Keratinocyte (primary cell): Measurements from ENCODE around the gene STEAP3. TPM values are rescaled to one million over a fixed set of nuclear protein-coding genes. Genes with fewer than 3 reads are reported as not detected.
A peak's percentile ranks its signal among the peaks of the same experiment; 100 is the strongest.

Experiments
- DNase-seq: peaks from one replicate; pipeline ENCODE4 v3.0.0-alpha.2; 2011; ENCODE audit warnings: low read depth, missing footprints, low spot score
- FAIRE-seq: peaks from 2 replicates; lab custom pipeline; 2011; peaks lifted over from hg19 to GRCh38; lab: Jason Lieb, UNC
- H2AFZ ChIP-seq: 2 replicates; pipeline ENCODE4 v1.6.0; 2012; ENCODE audit warnings: low read length, control low read depth, inconsistent platforms; ENCODE audit not compliant: control insufficient read depth
- H3K27ac ChIP-seq: 2 replicates; pipeline ENCODE4 v1.5.1; 2011; ENCODE audit warnings: low read length; ENCODE audit not compliant: control insufficient read depth, insufficient read depth
- H3K27me3 ChIP-seq: 3 replicates; pipeline ENCODE4 v1.6.0; 2011; ENCODE audit warnings: low read length; ENCODE audit not compliant: control insufficient read depth, insufficient read depth; ENCODE audit errors: extremely low read depth
- H3K36me3 ChIP-seq, 2 experiments: 2 replicates in 1 of 2; 3 replicates in 1 of 2; pipeline ENCODE4 v1.5.1; 2011; ENCODE audit warnings: low read length in 2 of 2, mild to moderate bottlenecking in 1 of 2; ENCODE audit not compliant: control insufficient read depth in 2 of 2, insufficient read depth in 2 of 2; ENCODE audit errors: extremely low read depth in 1 of 2
- H3K4me1 ChIP-seq: 3 replicates; pipeline ENCODE4 v1.5.1; 2011; ENCODE audit warnings: low read length; ENCODE audit not compliant: control insufficient read depth, insufficient read depth; ENCODE audit errors: extremely low read depth
- H3K4me2 ChIP-seq: 3 replicates; pipeline ENCODE4 v1.6.0; 2011; ENCODE audit warnings: low read depth, low read length; ENCODE audit not compliant: control insufficient read depth, insufficient read depth; ENCODE audit errors: extremely low read depth
- H3K4me3 ChIP-seq, 3 experiments: fragments of 200-600 bp in 1 of 3; sonication (generic) in 1 of 3; 2 replicates in 2 of 3; 3 replicates in 1 of 3; pipeline ENCODE4 v1.5.1; 2011 to 2016; ENCODE audit warnings: low read length in 3 of 3, mild to moderate bottlenecking in 3 of 3, control low read depth in 2 of 3, inconsistent platforms in 1 of 3, low read depth in 1 of 3, mixed read lengths in 1 of 3, mixed run types in 1 of 3, moderate library complexity in 1 of 3; ENCODE audit not compliant: control insufficient read depth in 2 of 3, insufficient read depth in 2 of 3; ENCODE audit errors: extremely low read depth in 1 of 3
- H3K79me2 ChIP-seq: 2 replicates; pipeline ENCODE4 v1.6.0; 2012; ENCODE audit warnings: low read length; ENCODE audit not compliant: control insufficient read depth, insufficient read depth
- H3K9ac ChIP-seq: 3 replicates; pipeline ENCODE4 v1.6.0; 2011; ENCODE audit warnings: low read length; ENCODE audit not compliant: control insufficient read depth, insufficient read depth; ENCODE audit errors: extremely low read depth
- H3K9me1 ChIP-seq: 3 replicates; pipeline ENCODE4 v1.6.0; 2011; ENCODE audit warnings: low read length; ENCODE audit not compliant: control insufficient read depth, insufficient read depth; ENCODE audit errors: extremely low read depth
- H3K9me3 ChIP-seq: 2 replicates; pipeline ENCODE4 v1.5.1; 2012; ENCODE audit warnings: low read depth, low read length; ENCODE audit not compliant: control insufficient read depth
- H4K20me1 ChIP-seq: 3 replicates; pipeline ENCODE4 v1.6.0; 2011; ENCODE audit warnings: low read length; ENCODE audit not compliant: control insufficient read depth, insufficient read depth; ENCODE audit errors: extremely low read depth
- CTCF ChIP-seq, 3 experiments: IDR thresholded peaks in 1 of 3; conservative IDR thresholded peaks in 1 of 3; optimal IDR thresholded peaks in 1 of 3; 2 replicates in 2 of 3; 3 replicates in 1 of 3; pipeline versions ENCODE3 to v1.5.1; 2011; ENCODE audit warnings: low read length in 3 of 3, mild to moderate bottlenecking in 3 of 3, moderate library complexity in 2 of 3, control low read depth in 1 of 3, inconsistent platforms in 1 of 3; ENCODE audit not compliant: insufficient read depth in 2 of 3; ENCODE audit errors: extremely low read depth in 1 of 3
- EZH2 ChIP-seq: IDR thresholded peaks from one replicate; pipeline ENCODE4 v1.6.1; 2012; ENCODE audit warnings: inconsistent platforms, mild to moderate bottlenecking, low read length, moderate library complexity
- dilution Hi-C: fragments of 300-500 bp; cut with MboI; formaldehyde crosslinking; loops from one replicate; pipeline ENCODE4 v1.7.0; 2020; ENCODE audit warnings: low sequenced_read_pairs; ENCODE audit not compliant: extremely low pct_ligation_motif_present
- polyA plus RNA-seq, 5 experiments: library from polyadenylated mRNA; depleted of rRNA in 3 of 5; stranded (reverse) in 3 of 5; stranded (forward) in 1 of 5; unstranded in 1 of 5; fragments of >200 nt; gene quantifications; 1 replicate in 1 of 5; 2 replicates in 3 of 5; 3 replicates in 1 of 5; pipeline versions ENCODE4 v1.2.1 to v1.2.3, GENCODE V29; 2011 to 2012; ENCODE audit warnings: missing spikeins in 2 of 5, low read depth in 1 of 5, low replicate concordance in 1 of 5

The STEAP3 gene
- polyA plus RNA-seq, 1 donor (not counting 4 experiments of a cell fraction or from before 2014, with no cell fraction given), result 19.9 TPM

- H3K9me1 ChIP-seq, result no peaks in the 10 kb centered on the region
- H3K9ac ChIP-seq, result no peak overlapping the region
- dilution Hi-C loops, result no loop called here
- H3K4me3 ChIP-seq, result no peak overlapping the region
- no peaks in the 10 kb centered on the region for H3K27me3 ChIP-seq
- H3K27ac ChIP-seq, result no peak overlapping the region
- FAIRE-seq (no peak), DNase-seq (no peak)
- no peaks in the 10 kb centered on the region for H3K9me3 ChIP-seq
- TF ChIP-seq CTCF (optimal IDR thresholded peaks at IDR 0.05 in 1 of 3, IDR thresholded peaks at IDR 0.05 in 1 of 3, conservative IDR thresholded peaks at IDR 0.05 in 1 of 3; ENCODE audit: extremely low read depth in 1 of 3, insufficient read depth in 2 of 3, low read length in 3 of 3) (no peak), EZH2 (no peak)
- peaks cover 25% of the 10 kb centered on the region for H3K4me1 ChIP-seq
- no peak overlapping the region for H2AFZ ChIP-seq
- no peaks in the 10 kb centered on the region for H3K36me3 ChIP-seq
- no peaks in the 10 kb centered on the region for H3K79me2 ChIP-seq
- no peaks in the 10 kb centered on the region for H4K20me1 ChIP-seq
- H3K4me2 ChIP-seq, result no peak overlapping the region
These were observed 16.2 kb upstream of the STEAP3 start for GRCh38 chr2:119207447-119207846.

GRCh38 chr2:119208791-119209203, 14.8 kb upstream of the STEAP3 start:
- no peak overlapping the region for H3K9ac ChIP-seq
- peak overlapping the region; percentile 3 for H3K4me2 ChIP-seq
- no peaks in the 10 kb centered on the region for H4K20me1 ChIP-seq
- peaks cover 25% of the 10 kb centered on the region for H3K4me1 ChIP-seq
- H3K27ac ChIP-seq, result no peak overlapping the region
- H3K27me3 ChIP-seq, result no peaks in the 10 kb centered on the region
- TF ChIP-seq EZH2 (no peak), CTCF (optimal IDR thresholded peaks at IDR 0.05 in 1 of 3, IDR thresholded peaks at IDR 0.05 in 1 of 3, conservative IDR thresholded peaks at IDR 0.05 in 1 of 3; ENCODE audit: extremely low read depth in 1 of 3, insufficient read depth in 2 of 3, low read length in 3 of 3) (peak; percentile 45 to 52 (median 50))
- H2AFZ ChIP-seq, result no peak overlapping the region
- no peaks in the 10 kb centered on the region for H3K9me3 ChIP-seq
- H3K9me1 ChIP-seq, result no peaks in the 10 kb centered on the region
- DNase-seq (peak; percentile 99), FAIRE-seq (peak; percentile 94)
- no peak overlapping the region for H3K4me3 ChIP-seq
- dilution Hi-C loops, result no loop called here
- H3K36me3 ChIP-seq, result no peaks in the 10 kb centered on the region
- H3K79me2 ChIP-seq, result no peaks in the 10 kb centered on the region
